Measurements from ENCODE around the gene MTMR3.
A peak's percentile ranks its signal among the peaks of the same experiment; 100 is the strongest.

Gene MTMR3

DNA sequence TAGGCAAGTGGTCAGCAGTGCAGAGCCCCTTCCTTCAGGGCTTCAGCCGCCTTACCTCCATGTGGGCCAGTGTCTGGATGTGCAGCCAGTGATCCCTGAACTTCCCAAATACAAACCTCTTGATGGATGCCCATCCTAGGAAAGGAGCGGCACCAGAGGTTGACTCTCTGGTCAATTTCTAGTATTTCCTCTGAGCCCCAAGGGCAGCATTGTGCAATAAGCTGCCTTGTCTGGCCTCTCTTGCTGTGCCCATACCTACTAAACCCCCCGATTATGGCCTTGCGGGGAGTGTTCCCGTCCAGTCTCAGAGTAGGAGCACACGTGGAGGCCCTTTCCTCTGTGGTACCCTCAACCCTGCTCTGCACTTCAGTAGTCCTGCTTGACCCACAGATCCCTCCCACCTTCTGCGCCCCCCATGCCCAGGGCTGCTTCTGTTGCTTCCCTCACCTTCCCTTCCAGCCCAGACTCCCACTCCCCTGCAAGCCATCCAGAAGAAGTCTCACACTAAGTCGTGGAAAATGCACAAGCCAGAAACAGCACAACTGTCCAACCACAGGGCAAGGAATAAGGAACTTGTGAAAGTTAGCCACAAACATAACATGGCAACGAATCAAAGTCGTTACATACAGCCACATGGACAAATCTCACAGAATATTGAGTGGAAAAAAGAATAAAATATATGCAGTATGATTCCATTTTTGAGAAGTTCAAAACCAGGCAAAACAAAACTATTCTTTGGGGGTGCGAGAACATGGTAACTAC, 157.7 kb downstream of the MTMR3 start:
- no peak for DNase-seq (ENCODE audit: low read depth)
- TF ChIP-seq, protein P1, sequence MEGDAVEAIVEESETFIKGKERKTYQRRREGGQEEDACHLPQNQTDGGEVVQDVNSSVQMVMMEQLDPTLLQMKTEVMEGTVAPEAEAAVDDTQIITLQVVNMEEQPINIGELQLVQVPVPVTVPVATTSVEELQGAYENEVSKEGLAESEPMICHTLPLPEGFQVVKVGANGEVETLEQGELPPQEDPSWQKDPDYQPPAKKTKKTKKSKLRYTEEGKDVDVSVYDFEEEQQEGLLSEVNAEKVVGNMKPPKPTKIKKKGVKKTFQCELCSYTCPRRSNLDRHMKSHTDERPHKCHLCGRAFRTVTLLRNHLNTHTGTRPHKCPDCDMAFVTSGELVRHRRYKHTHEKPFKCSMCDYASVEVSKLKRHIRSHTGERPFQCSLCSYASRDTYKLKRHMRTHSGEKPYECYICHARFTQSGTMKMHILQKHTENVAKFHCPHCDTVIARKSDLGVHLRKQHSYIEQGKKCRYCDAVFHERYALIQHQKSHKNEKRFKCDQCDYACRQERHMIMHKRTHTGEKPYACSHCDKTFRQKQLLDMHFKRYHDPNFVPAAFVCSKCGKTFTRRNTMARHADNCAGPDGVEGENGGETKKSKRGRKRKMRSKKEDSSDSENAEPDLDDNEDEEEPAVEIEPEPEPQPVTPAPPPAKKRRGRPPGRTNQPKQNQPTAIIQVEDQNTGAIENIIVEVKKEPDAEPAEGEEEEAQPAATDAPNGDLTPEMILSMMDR (conservative IDR thresholded peaks at IDR 0.05; ENCODE audit: low read depth, low read length): no peak
- H3K4me3 ChIP-seq (ENCODE audit: low read length): no peak overlapping the region

DNA sequence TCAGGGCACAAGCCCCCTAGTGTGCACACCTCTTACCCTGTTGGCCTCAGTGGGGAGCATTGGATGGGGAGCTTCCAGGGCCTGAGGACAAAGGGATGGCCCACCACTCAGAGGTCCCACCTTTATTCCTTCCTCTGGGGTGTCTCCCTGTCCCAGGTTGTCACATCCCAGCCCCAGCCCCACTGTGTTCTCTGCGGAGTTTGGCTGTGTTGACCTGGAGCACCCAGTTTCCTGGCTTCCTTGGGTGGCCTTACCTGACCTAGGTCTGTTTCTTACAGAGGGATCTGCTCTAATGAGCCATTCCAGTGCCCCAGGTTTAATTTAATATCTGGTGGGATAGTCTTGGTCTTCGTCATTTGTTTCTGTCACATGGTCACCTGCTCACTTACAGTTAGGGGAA, 158.5 kb downstream of the MTMR3 start:
- DNase-seq (ENCODE audit: low read depth): no peak
- TF ChIP-seq, protein P1 (conservative IDR thresholded peaks at IDR 0.05; ENCODE audit: low read depth, low read length): no peak
- H3K4me3 ChIP-seq (ENCODE audit: low read length): no peak overlapping the region

DNA sequence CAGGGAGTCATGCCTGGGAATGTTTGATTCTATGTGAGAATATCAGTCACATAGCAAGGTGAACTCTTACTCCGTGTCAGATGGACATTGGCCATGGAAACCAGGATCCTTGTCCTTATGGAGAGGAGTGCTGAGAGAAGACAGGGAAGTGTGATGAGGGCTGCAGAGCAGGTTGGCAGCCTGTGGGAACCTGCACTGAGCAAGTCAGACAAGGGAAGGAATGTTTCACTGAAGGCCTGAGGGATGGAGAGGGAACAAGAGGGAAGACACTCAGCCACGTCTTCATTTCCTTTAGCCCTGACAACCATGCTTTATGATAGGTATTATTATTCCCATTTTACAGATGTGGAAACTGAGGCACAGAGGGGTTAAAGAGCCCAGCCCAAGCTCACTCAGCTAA, 158.9 kb downstream of the MTMR3 start:
- no peak for DNase-seq (ENCODE audit: low read depth)
- H3K4me3 ChIP-seq (ENCODE audit: low read length): no peak overlapping the region
- TF ChIP-seq, protein P1 (conservative IDR thresholded peaks at IDR 0.05; ENCODE audit: low read depth, low read length): no peak

DNA sequence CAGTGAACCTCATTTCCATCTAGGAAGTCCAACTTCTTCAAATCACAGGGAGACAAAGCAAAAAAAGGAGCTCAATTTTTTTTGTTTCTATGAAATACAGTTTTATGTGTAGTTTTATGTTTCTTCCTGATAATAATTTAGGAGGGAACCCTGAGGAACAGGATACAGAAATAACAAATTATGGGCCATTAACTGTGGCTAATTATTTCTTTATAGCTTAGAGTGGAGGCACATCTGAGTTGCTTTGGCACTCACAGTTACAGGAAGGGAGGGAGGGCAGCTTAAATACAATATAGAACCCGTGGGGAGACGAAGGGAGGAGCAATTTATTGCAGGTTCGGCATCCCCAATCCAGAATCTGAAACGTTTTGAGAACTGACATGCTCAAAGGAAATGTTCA, 160.2 kb downstream of the MTMR3 start:
- DNase-seq (ENCODE audit: low read depth): no peak
- TF ChIP-seq, protein P1 (conservative IDR thresholded peaks at IDR 0.05; ENCODE audit: low read depth, low read length): no peak
- H3K4me3 ChIP-seq (ENCODE audit: low read length): no peak overlapping the region

DNA sequence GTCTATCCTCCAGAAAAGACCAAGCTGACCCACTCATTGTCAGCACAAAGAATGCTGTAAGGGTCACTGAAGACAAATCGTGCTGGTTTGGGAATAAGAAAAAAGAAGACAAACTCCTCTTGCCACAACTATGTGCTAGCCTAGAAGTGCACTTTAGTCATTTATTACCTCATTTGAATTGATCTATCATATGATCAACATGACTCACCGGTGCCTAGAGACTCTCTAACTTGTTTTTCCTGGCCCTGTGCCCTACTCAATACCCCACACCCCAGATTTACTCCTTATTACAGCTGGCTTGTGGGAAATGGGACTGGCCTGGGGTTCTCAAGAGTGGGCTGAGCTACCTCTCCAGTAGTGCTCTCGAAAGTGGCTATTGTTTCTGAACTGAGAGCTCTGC, 161.4 kb downstream of the MTMR3 start:
- DNase-seq (ENCODE audit: low read depth): peak; percentile 93
- TF ChIP-seq, protein P1 (conservative IDR thresholded peaks at IDR 0.05; ENCODE audit: low read depth, low read length): no peak
- no peak overlapping the region for H3K4me3 ChIP-seq (ENCODE audit: low read length)

DNA sequence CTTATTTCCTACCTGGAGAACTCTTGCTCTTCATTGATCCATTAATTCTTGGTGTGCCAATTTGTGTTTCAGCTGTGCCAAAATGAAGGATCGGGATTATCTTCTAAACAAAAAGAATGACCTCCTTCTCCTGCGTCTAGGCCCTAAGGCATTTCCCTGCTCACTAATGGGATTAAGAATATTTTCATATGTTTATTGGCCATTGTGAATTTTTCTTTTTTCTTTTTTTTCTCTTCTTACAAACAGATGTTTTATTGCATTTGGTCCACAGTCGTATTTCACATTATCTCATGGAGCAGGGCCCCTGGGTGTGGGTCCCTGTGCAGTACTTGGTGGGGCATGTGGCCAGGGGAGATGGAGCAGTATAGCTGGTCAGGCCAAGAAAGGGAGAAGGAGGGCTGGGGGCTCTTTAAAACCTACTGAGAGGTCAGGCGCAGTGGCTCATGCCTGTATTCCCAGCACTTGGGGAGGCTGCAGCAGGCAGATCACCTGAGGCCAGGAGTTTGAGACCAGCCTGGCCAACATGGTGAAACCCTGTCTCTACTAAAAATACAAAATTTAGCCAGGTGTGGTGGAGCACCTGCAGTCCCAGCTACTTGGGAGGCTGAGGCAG, 162.0 kb downstream of the MTMR3 start:
- peak; percentile 28 for DNase-seq (ENCODE audit: low read depth)
- TF ChIP-seq, protein P1 (conservative IDR thresholded peaks at IDR 0.05; ENCODE audit: low read depth, low read length): no peak
- H3K4me3 ChIP-seq (ENCODE audit: low read length): no peak overlapping the region

DNA sequence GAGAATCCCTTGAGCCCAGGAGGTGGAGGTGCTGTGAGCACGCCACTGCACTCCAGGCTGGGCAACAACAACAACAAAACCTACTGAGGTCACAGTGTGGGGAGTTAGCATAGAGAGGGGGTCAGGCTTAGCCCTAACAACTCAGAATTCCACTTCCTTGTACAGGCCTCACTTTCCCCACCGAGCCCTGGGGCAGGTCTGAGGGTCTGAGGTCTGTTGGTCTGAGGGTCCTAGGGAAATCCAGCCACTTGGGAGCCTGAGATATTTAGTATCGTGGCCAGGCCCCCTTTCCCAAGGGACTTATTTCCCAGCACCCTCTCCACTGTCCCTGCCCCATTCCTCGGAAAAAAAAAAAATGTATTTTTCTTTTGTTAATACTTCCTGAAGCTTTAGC, 162.5 kb downstream of the MTMR3 start:
- no peak for DNase-seq (ENCODE audit: low read depth)
- TF ChIP-seq, protein P1 (conservative IDR thresholded peaks at IDR 0.05; ENCODE audit: low read depth, low read length): no peak
- no peak overlapping the region for H3K4me3 ChIP-seq (ENCODE audit: low read length)

Data from retinal pigment epithelial cell (primary cell).